Stimulated activated CD8-positive, alpha-beta memory T cell treated with anti-CD3 and anti-CD28 coated beads, Interleukin-7, amount 100 ng/mL, for 4 hours (primary cell): ENCODE measurements around the gene TNIK.
"Not testable (repeated sequence)": the region's sequence is repeated elsewhere in the genome, so short reads cannot be mapped to it uniquely, and the experiment has no call there.

Experiments used
- DNase-seq, 2 donors: peaks; one replicate each; pipeline ENCODE4 v3.0.0-alpha.2; 2020; ENCODE audit warnings: low read depth in 2 of 2

Gene TNIK

DNA sequence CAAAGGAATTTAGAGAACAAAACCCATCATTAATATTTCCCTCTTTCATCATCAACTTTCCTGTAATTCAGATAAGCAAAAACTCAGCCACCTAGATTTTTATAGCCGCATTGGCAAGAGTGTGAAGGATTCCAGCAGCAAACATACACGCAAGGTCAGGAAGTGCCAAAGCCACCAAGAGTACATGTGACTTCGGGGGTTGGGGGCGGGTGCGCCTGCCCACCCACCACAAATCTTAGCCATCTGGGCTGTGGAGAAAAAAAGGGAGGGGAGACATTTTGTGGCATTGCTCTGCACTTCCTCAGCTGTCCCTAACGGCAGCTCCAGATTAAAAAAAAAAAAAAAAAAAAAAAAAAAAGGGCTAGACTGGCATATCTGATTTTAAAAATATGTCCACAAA, 148.4 kb downstream of the TNIK start:
- DNase-seq, result no peak

- no peak for DNase-seq
Measured at GRCh38 chr3:171309906-171310359, 150.3 kb downstream of the TNIK start.

- no peak for DNase-seq
Measured at GRCh38 chr3:171307988-171308387, 152.2 kb downstream of the TNIK start.

- DNase-seq, result no peak
Measured at GRCh38 chr3:171307046-171307585, 153.1 kb downstream of the TNIK start.

- no peak for DNase-seq
Measured at GRCh38 chr3:171306631-171307030, 153.6 kb downstream of the TNIK start.

DNA sequence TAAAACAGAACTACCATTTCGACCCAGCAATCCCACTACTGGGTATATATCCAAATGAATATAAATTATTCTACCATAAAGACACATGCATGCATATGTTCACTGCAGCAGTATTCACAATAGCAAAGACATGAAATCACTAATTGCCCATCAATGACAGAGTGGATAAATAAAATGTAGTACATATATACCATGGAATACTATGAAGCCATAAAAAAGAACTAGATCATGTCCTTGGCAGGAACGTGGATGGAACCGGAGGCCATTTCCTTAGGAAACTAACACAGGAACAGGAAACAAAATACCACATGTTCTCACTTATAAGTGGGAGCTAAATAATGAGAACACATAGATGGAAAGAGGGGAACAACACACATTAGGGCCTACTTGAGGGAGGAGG, 154.4 kb downstream of the TNIK start:
- not testable (repeated sequence) for DNase-seq

- not testable (repeated sequence) for DNase-seq
Measured at GRCh38 chr3:171304498-171304897, 155.7 kb downstream of the TNIK start.

DNA sequence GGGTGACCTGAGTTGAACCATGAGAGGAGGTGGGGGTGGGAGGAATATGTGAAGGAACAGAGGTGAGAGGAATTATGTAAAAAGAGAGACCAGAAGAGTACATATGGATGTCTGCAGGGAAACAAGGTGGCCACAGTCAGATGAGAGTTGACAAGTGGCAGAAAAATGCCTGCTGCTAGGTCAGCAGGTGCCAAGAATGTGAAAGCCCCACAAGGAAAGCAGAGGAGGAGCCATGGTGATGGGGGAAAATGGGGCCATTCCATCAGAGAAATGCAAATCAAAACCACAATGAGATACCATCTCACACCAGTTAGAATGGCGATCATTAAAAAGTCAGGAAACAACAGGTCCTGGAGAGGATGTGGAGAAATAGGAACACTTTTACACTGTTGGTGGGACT, 156.2 kb downstream of the TNIK start:
- DNase-seq, result not testable (repeated sequence)

DNA sequence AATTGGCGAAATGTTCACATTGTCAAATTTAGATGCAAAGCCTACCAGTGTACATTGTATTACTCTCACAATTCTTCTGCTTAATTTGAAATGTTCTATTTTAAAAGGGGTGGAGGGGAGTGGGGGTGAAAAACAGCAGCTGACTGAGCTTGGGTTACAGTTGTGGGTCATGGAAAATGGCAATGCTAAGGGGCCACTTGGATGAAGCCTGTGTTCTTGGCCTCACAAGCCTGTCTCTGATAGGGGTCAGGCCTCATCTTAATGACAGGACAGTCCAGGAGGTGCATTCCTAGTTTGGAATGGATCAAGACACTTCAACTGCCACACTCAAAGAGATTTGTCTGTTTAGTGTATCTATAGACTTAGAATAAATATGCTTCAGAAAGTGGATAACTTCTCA, 158.2 kb downstream of the TNIK start:
- DNase-seq, result no peak

- no peak for DNase-seq
Measured at GRCh38 chr3:171301002-171301401, 159.2 kb downstream of the TNIK start.

DNA sequence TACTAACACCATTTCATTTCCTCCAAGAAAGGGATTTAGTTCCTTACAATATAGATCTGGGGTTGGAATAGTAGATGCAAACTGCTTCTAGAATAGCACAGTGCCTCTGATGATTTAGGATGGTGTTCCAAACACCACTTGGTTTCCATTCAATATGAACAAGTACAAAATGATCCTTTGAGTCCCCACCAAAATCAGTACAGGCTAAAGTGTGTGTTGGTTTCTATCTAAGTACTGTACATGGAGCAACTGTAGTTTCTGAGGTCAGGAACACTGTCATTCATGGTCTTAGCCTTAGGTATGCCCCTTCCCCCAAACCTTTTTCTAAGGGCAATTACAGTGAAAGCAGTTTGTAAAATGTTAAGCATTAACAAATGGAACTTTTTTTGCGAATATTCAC, 162.3 kb downstream of the TNIK start:
- DNase-seq, result no peak

- no peak for DNase-seq
Measured at GRCh38 chr3:171297207-171297606, 163.0 kb downstream of the TNIK start.

GRCh38 chr3:171295484-171296373, 164.5 kb downstream of the TNIK start:
- no peak for DNase-seq

DNA sequence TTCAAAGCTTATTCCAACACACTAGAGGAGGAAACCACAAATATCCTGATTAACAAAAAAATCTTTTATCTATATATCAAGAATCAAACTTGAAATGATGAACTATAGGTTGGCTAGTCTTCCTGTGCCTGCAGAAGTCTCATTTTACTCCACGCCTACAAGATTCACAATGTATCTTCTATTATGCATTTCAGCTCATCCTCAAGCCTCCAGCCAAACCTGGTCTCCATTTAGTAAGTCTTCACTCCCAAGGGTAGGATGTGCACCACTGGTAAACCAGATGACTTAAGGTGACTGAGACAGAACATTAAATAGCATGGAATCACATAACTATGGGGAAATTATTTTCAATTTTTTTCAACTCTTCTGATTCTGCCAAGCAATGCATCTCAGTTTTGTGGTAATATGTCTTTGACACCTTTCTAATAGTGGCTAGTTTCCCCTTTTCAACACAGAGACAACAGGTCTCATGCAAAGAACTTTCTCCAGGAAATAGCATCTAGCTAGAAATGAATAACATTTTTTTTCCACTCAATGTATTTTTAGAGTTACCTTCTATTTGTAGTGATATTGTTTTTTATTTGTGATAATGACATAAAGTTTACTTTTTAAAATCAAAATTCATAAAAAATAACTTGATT, 166.9 kb downstream of the TNIK start:
- DNase-seq, result no peak

DNA sequence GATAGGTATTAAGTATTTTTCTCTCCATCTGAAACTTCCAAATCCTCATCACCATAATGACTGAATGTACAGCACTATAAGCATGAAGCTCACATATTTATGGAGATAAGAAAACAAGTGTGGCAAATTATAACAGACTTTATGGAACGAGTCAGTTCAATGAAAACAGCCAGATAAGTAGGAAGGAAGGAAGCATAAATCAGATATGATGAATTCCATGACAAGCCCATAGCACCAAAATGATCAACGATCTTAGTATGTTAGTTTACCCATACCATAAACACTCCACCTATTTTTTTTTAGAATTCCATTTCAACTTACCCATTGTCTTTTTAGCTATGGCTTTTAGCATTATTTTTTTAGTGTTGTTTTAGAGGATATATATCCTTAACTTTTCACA, 169.5 kb downstream of the TNIK start:
- no peak for DNase-seq

DNA sequence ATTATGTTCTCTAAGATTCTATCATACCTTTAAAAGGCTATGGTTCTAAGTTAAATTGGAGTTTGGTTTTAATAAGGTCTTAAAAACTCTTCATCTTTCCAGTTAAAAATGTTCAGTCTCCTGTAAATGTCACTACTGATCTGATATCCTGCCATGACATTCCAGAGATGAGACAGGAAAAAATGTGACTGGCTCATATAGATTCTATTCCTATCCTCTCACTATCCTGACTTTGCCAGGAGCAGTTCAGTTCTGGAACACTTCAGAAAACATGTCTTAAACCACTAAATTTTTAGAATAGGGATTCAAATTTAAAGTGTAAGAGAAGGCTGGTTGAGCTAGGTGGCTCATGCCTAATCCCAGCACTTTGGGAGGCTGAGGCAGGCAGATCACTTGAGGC, 170.9 kb downstream of the TNIK start:
- no peak for DNase-seq

- not testable (repeated sequence) for DNase-seq
Measured at GRCh38 chr3:171287761-171288160, 172.4 kb downstream of the TNIK start.

GRCh38 chr3:171286580-171287249, 173.5 kb downstream of the TNIK start:
- no peak for DNase-seq

DNA sequence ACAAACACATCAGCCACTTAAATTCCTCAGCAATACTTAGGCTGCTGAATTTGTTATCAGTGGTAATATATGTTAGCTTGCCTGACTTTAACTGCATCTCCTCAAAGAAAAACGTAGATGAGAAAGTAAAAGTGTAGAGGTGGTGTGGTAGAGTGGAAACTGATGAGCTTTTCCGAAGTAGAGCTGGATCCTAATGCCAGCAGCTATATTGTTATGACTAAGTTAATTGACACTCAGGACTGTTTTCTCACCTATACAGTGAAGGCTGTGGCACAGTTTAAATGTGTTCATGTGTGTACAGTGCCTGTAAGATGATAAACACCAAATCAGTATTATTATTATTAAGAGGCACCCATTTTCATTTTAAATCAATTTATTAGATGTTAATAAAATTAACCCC, 174.9 kb downstream of the TNIK start:
- no peak for DNase-seq

- no peak for DNase-seq
Measured at GRCh38 chr3:171284308-171285075, 175.7 kb downstream of the TNIK start.

- DNase-seq, result no peak
Measured at GRCh38 chr3:171283848-171284222, 176.4 kb downstream of the TNIK start.
